ENCODE data around the gene COL6A2. TPM values are rescaled to one million over a fixed set of nuclear protein-coding genes. Genes with fewer than 3 reads are reported as not detected.
"Not testable (repeated sequence)": the region's sequence is repeated elsewhere in the genome, so short reads cannot be mapped to it uniquely, and the experiment has no call there.

COL6A2 gene
- total RNA-seq, 5 donors from 2014 or later (not counting 1 experiment from before 2014, with no cell fraction given): 33.8 to 85.2 (median 60.7) TPM

- Mint-ChIP-seq H3K27me3 (peaks cover 7 to 30% of the 10 kb centered on the region in 2 donors), H3K36me3 (no peaks in the 10 kb centered on the region), H3K4me3 (no peak overlapping the region), H3K9me3 (no peaks in the 10 kb centered on the region), H3K4me1 (peaks cover 6 to 13% (median 6%) of the 10 kb centered on the region in 3 donors), H3K27ac (no peak overlapping the region)
- Histone ChIP-seq H3K27me3 (replicated peaks in 1 of 2; ENCODE audit: control insufficient read depth in 2 of 2, extremely low read depth in 1 of 2, insufficient read depth in 2 of 2, low read length in 1 of 2) (peaks cover 0 to 42% of the 10 kb centered on the region in 2 experiments), H3K9me3 (no peaks in the 10 kb centered on the region), H3K4me3 (ENCODE audit: control insufficient read depth in 1 of 2, extremely low read depth in 1 of 2, low read length in 1 of 2) (no peak overlapping the region), H3K27ac (ENCODE audit: low read length) (no peak overlapping the region), H3K36me3 (ENCODE audit: control insufficient read depth in 2 of 2, extremely low read depth in 1 of 2, insufficient read depth in 1 of 2, low read length in 1 of 2) (no peaks in the 10 kb centered on the region), H3K4me1 (ENCODE audit: control insufficient read depth in 1 of 2, extremely low read depth in 1 of 2, insufficient read depth in 2 of 2, low read length in 2 of 2) (peaks cover 0 to 16% of the 10 kb centered on the region in 2 experiments)
- ChIA-PET CTCF (no interaction called here), POLR2A (no interaction called here)
- no peak for ATAC-seq (replicated peaks in 1 of 4)
- DNase-seq: no peak
- 94% methylated on average over 13 of the region's 13 CpGs for WGBS (ENCODE audit: insufficient coverage)
These were observed 28.7 kb upstream of the COL6A2 start for GRCh38 chr21:46069166-46069565.

DNA sequence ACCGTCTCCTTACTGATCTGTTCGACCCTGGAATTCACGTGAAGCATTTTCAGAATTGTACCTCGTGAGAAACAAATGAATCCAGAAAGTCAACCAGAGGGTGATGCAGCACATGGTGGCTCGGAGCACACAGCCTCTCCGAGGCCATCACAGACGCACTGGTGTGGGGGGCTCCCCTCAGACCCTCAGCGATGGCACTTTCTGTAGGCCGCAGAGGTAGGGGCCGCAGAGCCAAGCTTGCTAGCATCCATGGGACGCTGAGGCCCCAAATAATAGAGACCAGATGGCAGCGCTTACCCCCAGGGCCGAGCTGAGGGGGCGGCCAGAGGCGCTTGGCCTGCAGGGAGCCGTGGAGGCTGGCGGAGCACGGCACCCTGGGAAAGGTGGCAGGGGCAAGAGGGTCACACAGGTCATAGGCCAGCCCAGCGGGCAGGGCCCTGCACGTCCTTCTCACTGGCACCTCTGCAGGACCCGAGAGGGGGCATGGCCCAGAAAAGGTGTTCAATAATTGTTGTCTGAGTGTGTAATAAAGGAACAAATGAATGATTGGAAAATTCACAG lies 28.1 kb upstream of the COL6A2 start:
- Mint-ChIP-seq H3K4me3 (no peak overlapping the region), H3K9me3 (no peaks in the 10 kb centered on the region), H3K27me3 (peaks cover 7 to 26% of the 10 kb centered on the region in 2 donors), H3K36me3 (no peaks in the 10 kb centered on the region), H3K27ac (no peak overlapping the region), H3K4me1 (peaks cover 6 to 13% (median 6%) of the 10 kb centered on the region in 3 donors)
- DNase-seq (peak in 2 of 35 experiments; percentile 6 to 12), ATAC-seq (replicated peaks in 1 of 4) (no peak)
- ChIA-PET POLR2A (no interaction called here), CTCF (no interaction called here)
- Histone ChIP-seq H3K9me3 (no peaks in the 10 kb centered on the region), H3K27me3 (replicated peaks in 1 of 2; ENCODE audit: control insufficient read depth in 2 of 2, extremely low read depth in 1 of 2, insufficient read depth in 2 of 2, low read length in 1 of 2) (peaks cover 0 to 38% of the 10 kb centered on the region in 2 experiments), H3K27ac (ENCODE audit: low read length) (no peak overlapping the region), H3K4me3 (ENCODE audit: control insufficient read depth in 1 of 2, extremely low read depth in 1 of 2, low read length in 1 of 2) (no peak overlapping the region), H3K36me3 (ENCODE audit: control insufficient read depth in 2 of 2, extremely low read depth in 1 of 2, insufficient read depth in 1 of 2, low read length in 1 of 2) (no peaks in the 10 kb centered on the region), H3K4me1 (ENCODE audit: control insufficient read depth in 1 of 2, extremely low read depth in 1 of 2, insufficient read depth in 2 of 2, low read length in 2 of 2) (peaks cover 0 to 15% of the 10 kb centered on the region in 2 experiments)
- WGBS (ENCODE audit: insufficient coverage): 90% methylated on average over 19 of the region's 21 CpGs

GRCh38 chr21:46071082-46071481 lies 26.8 kb upstream of the COL6A2 start:
- H3K27me3 Mint-ChIP-seq: peaks cover 6 to 15% of the 10 kb centered on the region in 2 donors
- peaks cover under 1 to 3% (median under 1%) of the 10 kb centered on the region in 3 donors for H3K4me1 Mint-ChIP-seq
- DNase-seq (peak in 2 of 35 experiments; percentile 7 to 14), ATAC-seq (replicated peaks in 1 of 4) (no peak)
- Histone ChIP-seq H3K4me3 (ENCODE audit: control insufficient read depth in 1 of 2, extremely low read depth in 1 of 2, low read length in 1 of 2) (no peak overlapping the region), H3K27ac (ENCODE audit: low read length) (no peak overlapping the region), H3K4me1 (ENCODE audit: control insufficient read depth in 1 of 2, extremely low read depth in 1 of 2, insufficient read depth in 2 of 2, low read length in 2 of 2) (peaks cover 0 to 2% of the 10 kb centered on the region in 2 experiments), H3K36me3 (ENCODE audit: control insufficient read depth in 2 of 2, extremely low read depth in 1 of 2, insufficient read depth in 1 of 2, low read length in 1 of 2) (no peaks in the 10 kb centered on the region), H3K27me3 (replicated peaks in 1 of 2; ENCODE audit: control insufficient read depth in 2 of 2, extremely low read depth in 1 of 2, insufficient read depth in 2 of 2, low read length in 1 of 2) (peaks cover 0 to 25% of the 10 kb centered on the region in 2 experiments), H3K9me3 (no peaks in the 10 kb centered on the region)
- ChIA-PET CTCF (no interaction called here), POLR2A (no interaction called here)
- 78% methylated on average over 11 of the region's 13 CpGs for WGBS (ENCODE audit: insufficient coverage)
- H3K27ac Mint-ChIP-seq: no peak overlapping the region
- H3K9me3 Mint-ChIP-seq: no peaks in the 10 kb centered on the region
- H3K36me3 Mint-ChIP-seq: no peaks in the 10 kb centered on the region
- H3K4me3 Mint-ChIP-seq: no peak overlapping the region

GRCh38 chr21:46076724-46077123 lies 21.2 kb upstream of the COL6A2 start:
- H3K9me3 Mint-ChIP-seq; CTCF ChIA-PET; H3K27ac Mint-ChIP-seq; H3K27ac ChIP-seq (ENCODE audit: low read length); H3K36me3 Mint-ChIP-seq; H3K4me1 ChIP-seq (ENCODE audit: control insufficient read depth in 1 of 2, extremely low read depth in 1 of 2, insufficient read depth in 2 of 2, low read length in 2 of 2); H3K36me3 ChIP-seq (ENCODE audit: control insufficient read depth in 2 of 2, extremely low read depth in 1 of 2, insufficient read depth in 1 of 2, low read length in 1 of 2); H3K27me3 Mint-ChIP-seq; H3K4me3 ChIP-seq (ENCODE audit: control insufficient read depth in 1 of 2, extremely low read depth in 1 of 2, low read length in 1 of 2); H3K9me3 ChIP-seq; POLR2A ChIA-PET; DNase-seq; ATAC-seq (replicated peaks in 1 of 4); H3K4me3 Mint-ChIP-seq; H3K4me1 Mint-ChIP-seq: not testable (repeated sequence)
- WGBS (ENCODE audit: insufficient coverage): 91% methylated on average over 6 of the region's 8 CpGs
- peaks cover 0 to 34% of the 10 kb centered on the region in 2 experiments for H3K27me3 ChIP-seq (replicated peaks in 1 of 2; ENCODE audit: control insufficient read depth in 2 of 2, extremely low read depth in 1 of 2, insufficient read depth in 2 of 2, low read length in 1 of 2)

DNA sequence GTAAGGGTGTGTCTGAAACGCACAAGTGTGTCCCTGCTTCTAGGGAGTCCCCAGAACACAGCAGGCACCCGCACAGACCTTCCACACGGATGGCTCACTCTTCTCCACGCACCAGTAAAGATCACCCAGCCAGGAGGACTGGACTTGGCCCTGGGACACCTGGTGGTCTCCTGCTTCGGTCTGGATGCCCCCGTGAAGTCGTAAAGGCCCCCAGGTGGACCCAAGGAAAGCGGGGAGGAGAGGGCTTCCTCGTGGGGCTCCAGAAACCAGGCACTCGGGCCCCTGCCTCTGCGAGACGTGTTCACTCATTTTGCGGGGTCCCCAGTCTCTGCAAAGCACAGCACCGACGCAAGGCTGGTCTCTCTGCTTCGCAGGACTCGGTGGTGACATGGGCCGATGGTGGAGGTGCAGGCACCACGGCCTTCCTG lies 20.2 kb upstream of the COL6A2 start:
- H3K27ac ChIP-seq (ENCODE audit: low read length): no peak overlapping the region
- ChIA-PET POLR2A (no interaction called here), CTCF (no interaction called here)
- Mint-ChIP-seq H3K27me3 (peaks cover 4% of the 10 kb centered on the region in 2 donors), H3K27ac (no peak overlapping the region), H3K4me1 (no peaks in the 10 kb centered on the region), H3K36me3 (no peaks in the 10 kb centered on the region), H3K4me3 (no peak overlapping the region), H3K9me3 (no peaks in the 10 kb centered on the region)
- no peak for DNase-seq
- no peaks in the 10 kb centered on the region for H3K36me3 ChIP-seq (ENCODE audit: control insufficient read depth in 2 of 2, extremely low read depth in 1 of 2, insufficient read depth in 1 of 2, low read length in 1 of 2)
- peaks cover 0 to 38% of the 10 kb centered on the region in 2 experiments for H3K27me3 ChIP-seq (replicated peaks in 1 of 2; ENCODE audit: control insufficient read depth in 2 of 2, extremely low read depth in 1 of 2, insufficient read depth in 2 of 2, low read length in 1 of 2)
- no peak overlapping the region for H3K4me3 ChIP-seq (ENCODE audit: control insufficient read depth in 1 of 2, extremely low read depth in 1 of 2, low read length in 1 of 2)
- no peaks in the 10 kb centered on the region for H3K9me3 ChIP-seq
- WGBS (ENCODE audit: insufficient coverage): 91% methylated on average over 19 of the region's 19 CpGs
- ATAC-seq (replicated peaks in 1 of 4): no peak
- H3K4me1 ChIP-seq (ENCODE audit: control insufficient read depth in 1 of 2, extremely low read depth in 1 of 2, insufficient read depth in 2 of 2, low read length in 2 of 2): no peaks in the 10 kb centered on the region

GRCh38 chr21:46078322-46078977 lies 19.5 kb upstream of the COL6A2 start:
- Mint-ChIP-seq H3K4me3 (no peak overlapping the region), H3K4me1 (no peaks in the 10 kb centered on the region), H3K27ac (no peak overlapping the region), H3K36me3 (no peaks in the 10 kb centered on the region), H3K9me3 (no peaks in the 10 kb centered on the region), H3K27me3 (peaks cover 4 to 6% of the 10 kb centered on the region in 2 donors)
- DNase-seq (no peak), ATAC-seq (replicated peaks in 1 of 4) (no peak)
- ChIA-PET CTCF (no interaction called here), POLR2A (no interaction called here)
- H3K9me3 ChIP-seq: no peaks in the 10 kb centered on the region
- no peak overlapping the region for H3K27ac ChIP-seq (ENCODE audit: low read length)
- no peaks in the 10 kb centered on the region for H3K4me1 ChIP-seq (ENCODE audit: control insufficient read depth in 1 of 2, extremely low read depth in 1 of 2, insufficient read depth in 2 of 2, low read length in 2 of 2)
- H3K27me3 ChIP-seq (replicated peaks in 1 of 2; ENCODE audit: control insufficient read depth in 2 of 2, extremely low read depth in 1 of 2, insufficient read depth in 2 of 2, low read length in 1 of 2): peaks cover 0 to 46% of the 10 kb centered on the region in 2 experiments
- H3K4me3 ChIP-seq (ENCODE audit: control insufficient read depth in 1 of 2, extremely low read depth in 1 of 2, low read length in 1 of 2): no peak overlapping the region
- H3K36me3 ChIP-seq (ENCODE audit: control insufficient read depth in 2 of 2, extremely low read depth in 1 of 2, insufficient read depth in 1 of 2, low read length in 1 of 2): no peaks in the 10 kb centered on the region
- WGBS (ENCODE audit: insufficient coverage): 86% methylated on average over 19 of the region's 23 CpGs
